Erythroblast (primary cell): ENCODE data around the gene IL18.
"Not testable (repeated sequence)": the region's sequence is repeated elsewhere in the genome, so short reads cannot be mapped to it uniquely, and the experiment has no call there.

Source experiments
- DNase-seq, 2 experiments: peaks; one replicate each; lab custom pipeline; 2025; lab: John Stamatoyannopoulos, UW
- GATA1 ChIP-seq: IDR thresholded peaks from 2 replicates; pipeline ENCODE4 v1.6.1; 2011; ENCODE audit warnings: low read depth, mild to moderate bottlenecking, control low read depth, low read length, moderate library complexity
- POLR2A ChIP-seq: IDR thresholded peaks from 2 replicates; pipeline ENCODE4 v1.6.1; 2011; ENCODE audit warnings: mild to moderate bottlenecking, low read length

Gene IL18

GRCh38 chr11:112121981-112122615 lies 41.8 kb downstream of the IL18 start:
- TF ChIP-seq GATA1 (no peak), POLR2A (no peak)
- DNase-seq = no peak

GRCh38 chr11:112118176-112118575 lies 45.7 kb downstream of the IL18 start:
- TF ChIP-seq GATA1 (no peak), POLR2A (no peak)
- no peak for DNase-seq

GRCh38 chr11:112115386-112115785 lies 48.5 kb downstream of the IL18 start:
- TF ChIP-seq GATA1 (no peak), POLR2A (no peak)
- no peak for DNase-seq

- no peak for DNase-seq
- TF ChIP-seq POLR2A (no peak), GATA1 (no peak)
These were observed 49.4 kb downstream of the IL18 start for GRCh38 chr11:112114460-112114859.

- TF ChIP-seq GATA1 (no peak), POLR2A (no peak)
- peak; percentile 50 to 54 for DNase-seq
These were observed 50.1 kb downstream of the IL18 start for GRCh38 chr11:112113539-112114457.

GRCh38 chr11:112106070-112106469 lies 57.8 kb downstream of the IL18 start:
- no peak for DNase-seq
- TF ChIP-seq GATA1 (no peak), POLR2A (no peak)

- no peak for DNase-seq
- TF ChIP-seq GATA1 (no peak), POLR2A (no peak)
These were observed 60.4 kb downstream of the IL18 start for GRCh38 chr11:112103446-112103845.

GRCh38 chr11:112100462-112100861 lies 63.4 kb downstream of the IL18 start:
- TF ChIP-seq POLR2A (no peak), GATA1 (no peak)
- DNase-seq = no peak

- no peak for DNase-seq
- TF ChIP-seq POLR2A (no peak), GATA1 (no peak)
These were observed 66.0 kb downstream of the IL18 start for GRCh38 chr11:112097734-112098528.

- TF ChIP-seq GATA1 = no peak
- TF ChIP-seq POLR2A = no peak
- no peak for DNase-seq
These were observed 67.7 kb downstream of the IL18 start for GRCh38 chr11:112096194-112096593.

GRCh38 chr11:112095302-112095701 lies 68.6 kb downstream of the IL18 start:
- not testable (repeated sequence) for DNase-seq
